Stimulated activated CD8-positive, alpha-beta memory T cell treated with anti-CD3 and anti-CD28 coated beads, Interleukin-2, amount 100 ng/mL, for 48 hours (primary cell): ENCODE results near the gene CDC6.
A peak's percentile ranks its signal among the peaks of the same experiment; 100 is the strongest.

Source experiments
- DNase-seq, 2 donors: peaks; one replicate each; pipeline ENCODE4 v3.0.0-alpha.2; 2020; ENCODE audit warnings: low read depth in 2 of 2

CDC6 gene

GRCh38 chr17:40340327-40340726 is 52.6 kb downstream of the CDC6 start:
- DNase-seq, result no peak

- peak; percentile 77 to 85 for DNase-seq
These were observed 53.5 kb downstream of the CDC6 start for GRCh38 chr17:40340880-40341807.

DNA sequence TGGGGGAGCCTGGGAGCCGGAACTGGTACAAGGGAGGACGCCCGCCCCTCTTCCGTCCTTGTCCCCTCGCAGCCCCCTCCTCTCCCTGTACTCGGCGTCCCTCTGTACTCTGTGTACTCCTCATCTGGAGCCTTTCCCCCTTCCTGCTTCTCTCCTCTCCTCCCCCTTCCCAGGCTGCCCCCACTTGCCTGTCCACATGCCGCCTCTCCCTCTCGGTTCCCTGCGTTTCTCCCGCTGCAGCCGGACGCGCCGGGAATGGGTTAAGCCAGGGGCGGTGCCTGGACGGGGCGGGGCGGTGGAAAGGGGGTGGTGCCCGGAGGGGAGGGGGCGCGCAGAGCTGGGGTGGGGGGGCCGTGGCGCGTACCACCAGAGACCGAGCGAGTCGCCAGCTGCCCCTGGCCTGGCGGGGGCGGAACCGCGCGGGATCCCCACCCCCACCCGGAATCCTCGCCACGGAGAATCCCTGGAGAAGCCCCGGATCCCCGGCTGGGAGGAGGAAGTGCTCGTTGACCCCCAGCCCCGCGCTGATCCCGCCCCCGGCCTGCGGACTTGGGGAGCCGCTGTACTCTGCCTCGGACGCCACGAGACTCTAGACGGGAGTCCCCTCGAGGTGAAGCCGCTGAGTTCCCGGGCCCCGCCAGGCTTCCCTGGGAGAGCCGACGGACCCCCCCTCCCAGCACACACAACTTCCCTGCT is 54.3 kb downstream of the CDC6 start:
- DNase-seq, result no peak

DNA sequence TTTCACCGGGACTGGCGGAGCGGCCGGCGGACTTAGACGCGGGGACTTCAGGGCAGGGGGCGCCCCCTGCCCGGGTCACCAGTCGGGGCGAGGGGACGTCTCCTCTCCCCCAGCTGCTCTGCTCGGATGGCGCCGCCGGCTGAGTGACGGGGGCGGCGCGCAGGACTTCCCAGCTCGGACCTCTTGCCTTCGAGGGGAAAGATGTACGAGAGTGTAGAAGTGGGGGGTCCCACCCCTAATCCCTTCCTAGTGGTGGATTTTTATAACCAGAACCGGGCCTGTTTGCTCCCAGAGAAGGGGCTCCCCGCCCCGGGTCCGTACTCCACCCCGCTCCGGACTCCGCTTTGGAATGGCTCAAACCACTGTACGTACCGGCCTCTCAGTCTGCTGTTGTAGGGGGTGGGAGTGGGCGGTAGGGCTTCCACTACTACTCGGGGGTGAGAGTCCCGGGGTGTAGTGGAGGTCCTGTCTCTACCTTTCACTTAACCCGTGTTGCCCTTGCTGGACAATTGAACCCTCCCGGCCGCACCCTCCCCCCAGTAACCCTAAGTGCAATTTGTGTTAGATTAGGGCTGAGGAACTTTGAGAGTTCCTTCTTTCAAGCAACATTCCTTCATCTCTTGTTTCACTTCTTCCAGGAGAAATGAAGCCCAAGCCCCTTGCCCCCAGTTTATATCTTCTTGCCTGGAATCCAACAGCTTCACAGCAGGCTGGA is 55.0 kb downstream of the CDC6 start:
- DNase-seq, result no peak

DNA sequence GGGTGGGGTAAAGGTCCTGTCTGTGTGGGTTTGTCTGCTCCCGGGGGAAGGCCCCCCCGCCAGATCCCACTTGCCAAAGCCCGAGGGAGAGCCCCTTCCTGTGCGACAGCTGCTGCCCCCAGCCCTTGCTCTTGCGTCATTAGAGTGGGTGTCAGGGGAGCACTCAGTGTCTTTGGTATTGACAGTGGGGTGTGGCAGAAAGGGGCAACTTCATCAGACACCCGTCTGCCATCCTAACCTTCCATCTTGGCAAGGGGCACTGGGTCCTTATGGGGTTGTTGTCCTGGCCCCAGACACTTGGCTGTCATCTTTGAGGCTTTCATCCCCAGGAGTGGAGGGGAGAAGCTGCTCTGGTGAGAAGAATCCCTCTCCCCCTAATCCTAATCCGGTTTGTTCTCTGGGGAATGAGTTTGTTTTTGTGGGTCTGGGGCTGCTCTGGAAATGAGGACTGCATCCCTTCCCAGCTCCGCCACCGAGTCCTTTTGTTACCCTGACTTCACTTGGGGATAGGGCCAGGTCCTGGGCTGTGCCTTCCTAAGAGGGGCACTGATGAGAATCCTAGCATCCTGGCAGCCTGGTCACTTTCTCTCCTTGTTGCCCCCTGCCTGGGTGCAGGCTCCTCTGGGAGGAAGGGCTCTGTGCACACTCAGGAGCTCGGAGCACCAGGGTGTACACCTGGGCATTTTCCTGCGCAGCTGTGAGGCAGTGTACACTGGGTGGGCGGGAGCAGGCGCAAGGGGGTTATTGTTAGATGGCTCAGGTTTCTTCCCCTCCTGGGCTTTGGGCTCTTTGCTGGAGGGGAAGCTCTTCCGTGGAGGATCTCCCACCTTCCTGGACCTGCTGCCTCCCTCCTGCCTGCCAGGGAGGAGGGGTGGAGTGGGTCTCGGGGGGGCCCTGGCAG is 55.8 kb downstream of the CDC6 start:
- no peak for DNase-seq

- DNase-seq, result no peak
These were observed 56.9 kb downstream of the CDC6 start for GRCh38 chr17:40344421-40345160.

DNA sequence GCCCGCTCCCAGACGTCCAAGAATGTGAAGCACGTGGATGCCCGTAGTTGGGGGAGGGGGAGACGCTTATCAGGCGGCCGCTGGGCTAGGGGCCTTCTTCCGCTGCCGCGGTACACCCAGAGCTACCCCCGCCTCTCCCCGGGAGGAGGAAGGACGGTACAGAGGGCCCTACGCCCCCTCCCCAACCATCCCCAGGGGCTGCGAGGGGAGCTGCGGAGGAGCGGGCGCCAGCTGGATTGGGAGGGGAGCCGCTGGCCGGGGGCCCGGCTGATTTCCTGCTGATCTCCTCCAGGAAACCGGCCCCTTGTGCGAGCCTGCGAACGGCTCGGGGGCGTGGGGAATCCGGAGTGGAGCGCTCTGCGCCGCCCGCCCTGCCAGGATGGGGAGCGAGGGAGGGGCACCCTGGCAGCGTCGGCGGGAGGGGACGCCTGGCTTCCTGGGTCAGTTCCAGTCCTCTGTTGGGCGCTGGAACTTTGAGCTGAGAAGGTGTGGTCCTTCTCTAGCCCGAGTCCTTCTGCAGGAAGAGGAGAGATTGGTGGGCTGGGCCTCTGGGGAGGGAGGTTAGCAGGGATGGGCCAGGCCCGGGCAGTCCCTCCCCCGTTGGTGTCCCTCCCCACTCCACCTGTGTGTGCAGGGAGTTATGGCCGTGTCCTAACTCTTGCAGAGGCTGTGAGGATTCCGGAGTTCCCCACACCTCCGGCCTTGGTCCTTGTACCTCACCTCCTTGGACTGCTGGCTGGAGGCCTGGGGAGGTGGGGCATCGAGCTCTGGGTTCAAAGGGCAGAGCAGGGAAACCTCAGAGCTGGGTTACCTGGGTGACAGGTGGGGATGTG is 57.7 kb downstream of the CDC6 start:
- no peak for DNase-seq

GRCh38 chr17:40345994-40346764 is 58.5 kb downstream of the CDC6 start:
- no peak for DNase-seq

DNA sequence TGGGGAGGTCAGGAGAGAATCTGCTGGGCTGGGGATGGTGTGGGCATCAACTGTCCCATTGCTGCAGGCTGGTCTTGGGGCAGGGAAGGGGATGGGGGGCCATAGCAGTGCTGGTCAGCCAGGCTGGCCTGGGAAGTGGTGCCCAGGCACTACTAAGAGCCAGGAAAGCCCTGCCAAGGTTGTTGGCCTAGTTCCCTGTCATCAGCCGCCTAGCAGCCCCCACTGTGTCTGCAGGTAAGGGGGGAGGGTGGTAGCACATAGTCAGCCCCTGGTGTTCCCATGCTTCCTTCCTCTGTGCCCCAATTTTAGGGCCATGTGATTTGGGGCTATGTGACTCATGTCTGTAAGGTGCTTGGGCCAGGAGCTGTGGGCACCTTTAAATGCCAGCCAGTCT is 59.1 kb downstream of the CDC6 start:
- DNase-seq, result no peak

DNA sequence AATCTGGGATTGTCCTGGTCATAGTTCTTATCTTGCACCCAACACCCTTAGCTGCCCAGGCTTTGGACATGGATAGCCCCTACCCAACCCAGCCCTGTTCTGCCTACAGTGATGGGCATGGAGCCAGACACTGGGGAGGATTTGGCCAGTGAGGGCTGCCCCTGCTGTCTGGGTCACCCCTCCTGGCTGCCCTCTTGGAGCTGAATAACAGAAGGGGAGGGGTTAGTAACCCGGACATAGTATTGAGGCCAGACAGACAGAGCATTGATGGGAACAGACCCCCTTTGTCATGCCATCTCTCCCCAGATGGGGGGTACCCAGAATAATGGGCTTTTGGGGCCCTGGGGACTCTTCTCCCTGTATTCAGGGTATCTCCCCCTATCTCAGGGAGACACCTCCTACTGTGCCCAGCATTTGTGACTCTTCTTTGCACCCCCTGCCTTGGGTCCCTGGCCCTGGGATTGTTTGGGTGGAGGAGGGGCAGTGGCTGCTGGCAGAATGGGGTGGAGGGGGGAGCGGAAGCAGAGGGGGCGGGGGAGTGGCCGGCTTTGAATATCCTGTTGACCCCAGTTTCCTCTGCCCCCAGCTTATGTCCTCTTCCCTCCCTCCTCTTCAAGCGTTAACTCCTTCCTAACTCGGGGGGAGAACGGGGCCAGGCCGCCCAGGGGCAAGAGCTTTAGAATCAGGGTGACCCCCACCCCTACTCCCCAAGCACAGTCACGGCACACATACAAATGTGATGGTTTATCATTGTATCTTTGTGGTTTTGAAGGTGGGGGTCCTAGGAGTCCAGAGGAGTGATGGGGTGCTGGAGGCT is 59.8 kb downstream of the CDC6 start:
- no peak for DNase-seq

GRCh38 chr17:40348136-40348504 is 60.4 kb downstream of the CDC6 start:
- no peak for DNase-seq

DNA sequence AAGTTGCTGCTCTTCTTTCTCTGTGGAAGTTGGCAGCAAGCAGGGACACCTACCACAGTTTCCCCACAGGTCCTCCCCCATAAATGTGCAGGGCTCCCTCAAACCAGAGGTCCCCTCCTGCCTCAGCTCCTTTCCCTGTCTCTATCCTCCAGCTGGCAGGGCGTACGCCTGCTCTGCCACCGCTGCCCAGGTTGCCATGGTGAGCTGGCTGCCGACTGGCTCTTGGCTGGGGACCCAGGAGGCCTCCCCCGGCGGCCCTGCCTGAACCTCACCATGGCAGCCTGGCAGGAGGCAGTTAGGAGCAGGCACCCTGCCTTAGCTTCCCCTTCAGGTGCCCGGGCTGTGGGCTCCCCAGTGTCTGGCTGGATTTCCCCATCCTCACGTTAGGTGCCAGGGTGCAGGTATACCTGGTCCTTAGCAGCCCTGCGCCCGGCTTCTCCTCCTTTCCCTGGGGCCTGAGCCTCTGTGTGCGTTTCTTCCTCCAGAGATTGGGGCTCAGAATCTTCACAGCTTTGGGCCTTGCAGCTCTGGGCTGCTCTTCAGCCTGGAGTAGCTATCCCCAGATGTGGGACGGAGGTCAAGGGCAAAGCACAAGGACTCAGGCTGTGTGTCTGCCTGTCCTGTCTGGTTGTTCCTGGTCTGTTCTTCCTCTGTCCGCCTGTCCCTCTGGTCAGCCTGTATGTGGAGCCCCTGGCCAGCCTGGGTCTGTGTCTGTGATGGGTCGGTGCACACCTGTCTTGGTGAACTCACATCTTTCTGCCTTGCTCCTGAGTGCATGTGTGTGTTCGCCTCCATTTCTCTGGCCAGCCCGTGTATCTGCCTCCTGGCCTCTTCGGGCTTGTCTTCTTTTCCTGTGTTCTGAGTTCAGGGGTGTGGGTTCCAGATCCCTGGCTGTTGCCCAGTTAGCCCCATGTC is 61.1 kb downstream of the CDC6 start:
- DNase-seq, result no peak

GRCh38 chr17:40349477-40349894 is 61.8 kb downstream of the CDC6 start:
- no peak for DNase-seq

DNA sequence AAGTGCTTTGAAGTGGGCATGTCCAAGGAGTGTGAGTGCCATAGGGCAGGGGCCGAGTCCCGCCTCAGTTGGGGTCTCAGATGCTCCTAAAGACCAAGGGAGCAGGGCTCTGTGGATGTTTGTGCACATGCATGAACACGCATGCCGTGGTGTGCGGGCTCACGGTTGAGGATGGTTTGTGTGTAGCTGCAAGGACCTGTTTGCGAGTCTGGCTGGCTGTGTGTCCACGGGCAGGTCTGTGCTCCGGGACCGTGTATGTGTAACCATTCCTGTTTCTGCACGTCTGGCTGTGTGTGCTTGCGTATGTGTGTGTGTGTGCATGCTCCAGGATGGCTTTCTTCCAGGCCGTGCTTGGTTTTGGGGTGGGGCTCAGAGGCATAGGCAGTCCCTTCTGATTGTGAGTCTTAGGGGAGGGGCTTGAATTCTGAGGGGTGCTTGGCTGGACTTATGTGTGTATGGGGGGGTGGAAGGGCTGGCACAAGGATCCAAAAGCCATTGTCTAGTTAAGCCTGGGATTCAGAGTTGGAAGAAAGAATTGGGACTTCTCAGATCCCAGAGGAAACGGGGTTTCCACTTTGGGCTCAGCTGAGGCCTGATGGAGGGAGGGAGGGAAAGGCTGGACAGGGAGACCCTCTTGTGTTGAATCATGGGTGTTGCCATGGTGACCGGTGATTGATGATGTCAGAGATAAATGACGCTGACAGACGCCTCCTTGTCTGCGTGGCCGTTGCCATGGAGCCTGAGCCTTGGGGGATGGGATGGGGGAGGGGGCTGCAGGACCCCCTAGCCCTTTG is 62.4 kb downstream of the CDC6 start:
- no peak for DNase-seq

- no peak for DNase-seq
These were observed 63.1 kb downstream of the CDC6 start for GRCh38 chr17:40350689-40351358.
